Mesodermal cell (in vitro differentiated cells): ENCODE data around the gene KCNMB4.
"Not testable (repeated sequence)": the region's sequence is repeated elsewhere in the genome, so short reads cannot be mapped to it uniquely, and the experiment has no call there.

Source experiments
- H3K27ac ChIP-seq: 2 replicates; pipeline ENCODE4 v1.7.0; 2013; ENCODE audit warnings: mild to moderate bottlenecking, low read depth, low read length, moderate library complexity; ENCODE audit not compliant: severe bottlenecking
- H3K36me3 ChIP-seq: 2 replicates; pipeline ENCODE4 v1.7.1; 2013; ENCODE audit warnings: mild to moderate bottlenecking, low read length, moderate library complexity; ENCODE audit not compliant: control insufficient read depth, insufficient read depth
- H3K4me1 ChIP-seq: one replicate; pipeline ENCODE4 v1.7.1; 2013; ENCODE audit warnings: mild to moderate bottlenecking, low read length; ENCODE audit not compliant: insufficient read depth, control insufficient read depth, poor library complexity, severe bottlenecking
- H3K4me3 ChIP-seq: 2 replicates; pipeline ENCODE4 v1.7.0; 2013; ENCODE audit warnings: low read length, control low read depth, mild to moderate bottlenecking; ENCODE audit not compliant: insufficient read depth, poor library complexity, severe bottlenecking; ENCODE audit errors: extremely low read depth
- H3K9me3 ChIP-seq: 2 replicates; pipeline ENCODE4 v1.7.1; 2013; ENCODE audit warnings: mild to moderate bottlenecking, low read length, moderate library complexity; ENCODE audit not compliant: control insufficient read depth
- WGBS, 2 experiments: methylation state at CpG; one replicate each; pipeline ENCODE4 v1.1.5; 2013; ENCODE audit warnings: missing lambda C conversion rate in 2 of 2; ENCODE audit not compliant: insufficient coverage in 2 of 2; 5-methylcytosine and 5-hydroxymethylcytosine counted together

The KCNMB4 gene

GRCh38 chr12:70379846-70380245, 13.8 kb downstream of the KCNMB4 start:
- Histone ChIP-seq H3K4me3 (no peak overlapping the region), H3K36me3 (no peaks in the 10 kb centered on the region), H3K27ac (no peak overlapping the region), H3K4me1 (no peaks in the 10 kb centered on the region), H3K9me3 (peaks cover 14% of the 10 kb centered on the region)
- WGBS, 2 experiments = 100% methylated on average over 1 of the region's 1 CpG

- Histone ChIP-seq H3K9me3 (peaks cover 10% of the 10 kb centered on the region), H3K4me3 (no peak overlapping the region), H3K27ac (no peak overlapping the region), H3K36me3 (no peaks in the 10 kb centered on the region), H3K4me1 (no peaks in the 10 kb centered on the region)
- WGBS, 2 experiments = 79 to 81% methylated on average over 3 of the region's 4 CpGs
Measured at GRCh38 chr12:70383484-70383883, 17.4 kb downstream of the KCNMB4 start.

- H3K36me3 ChIP-seq = no peaks in the 10 kb centered on the region
- H3K9me3 ChIP-seq = peaks cover 7% of the 10 kb centered on the region
- 79% methylated on average over 2 of the region's 3 CpGs for WGBS, 2 experiments
- no peak overlapping the region for H3K27ac ChIP-seq
- no peak overlapping the region for H3K4me3 ChIP-seq
- no peaks in the 10 kb centered on the region for H3K4me1 ChIP-seq
Measured at GRCh38 chr12:70383886-70384285, 17.8 kb downstream of the KCNMB4 start.

- no peaks in the 10 kb centered on the region for H3K36me3 ChIP-seq
- no peaks in the 10 kb centered on the region for H3K9me3 ChIP-seq
- H3K4me1 ChIP-seq = no peaks in the 10 kb centered on the region
- WGBS, 2 experiments = no CpG with 5 or more reads among the region's 1 CpG
- H3K4me3 ChIP-seq = no peak overlapping the region
- H3K27ac ChIP-seq = no peak overlapping the region
Measured at GRCh38 chr12:70386771-70387170, 20.7 kb downstream of the KCNMB4 start.

- Histone ChIP-seq H3K4me1 (peaks cover 7% of the 10 kb centered on the region), H3K9me3 (no peaks in the 10 kb centered on the region), H3K36me3 (no peaks in the 10 kb centered on the region), H3K27ac (no peak overlapping the region), H3K4me3 (no peak overlapping the region)
- WGBS, 2 experiments = 71 to 85% methylated on average over 1 of the region's 2 CpGs
Measured at GRCh38 chr12:70389678-70390077, 23.6 kb downstream of the KCNMB4 start.

GRCh38 chr12:70392631-70393030, 26.5 kb downstream of the KCNMB4 start:
- not testable (repeated sequence) for H3K36me3 ChIP-seq, H3K27ac ChIP-seq, H3K4me3 ChIP-seq, H3K9me3 ChIP-seq, H3K4me1 ChIP-seq
- WGBS, 2 experiments = no CpG with 5 or more reads among the region's 1 CpG

- Histone ChIP-seq H3K4me1 (peaks cover 7% of the 10 kb centered on the region), H3K27ac (no peak overlapping the region), H3K36me3 (no peaks in the 10 kb centered on the region), H3K4me3 (no peak overlapping the region), H3K9me3 (no peaks in the 10 kb centered on the region)
- 67 to 89% methylated on average over 1 of the region's 2 CpGs for WGBS, 2 experiments
Measured at GRCh38 chr12:70393787-70394499, 27.9 kb downstream of the KCNMB4 start.

GRCh38 chr12:70398002-70398401, 31.9 kb downstream of the KCNMB4 start:
- H3K4me3 ChIP-seq = no peak overlapping the region
- H3K27ac ChIP-seq = no peak overlapping the region
- no peaks in the 10 kb centered on the region for H3K9me3 ChIP-seq
- peaks cover 7% of the 10 kb centered on the region for H3K4me1 ChIP-seq
- peaks cover 24% of the 10 kb centered on the region for H3K36me3 ChIP-seq

GRCh38 chr12:70398862-70399261, 32.8 kb downstream of the KCNMB4 start:
- WGBS, 2 experiments = 88 to 100% methylated on average over 1 of the region's 3 CpGs
- Histone ChIP-seq H3K27ac (no peak overlapping the region), H3K4me1 (peaks cover 6% of the 10 kb centered on the region), H3K9me3 (no peaks in the 10 kb centered on the region), H3K36me3 (peaks cover 24% of the 10 kb centered on the region), H3K4me3 (no peak overlapping the region)

GRCh38 chr12:70399311-70399710, 33.2 kb downstream of the KCNMB4 start:
- H3K4me1 ChIP-seq = peaks cover 1% of the 10 kb centered on the region
- H3K9me3 ChIP-seq = no peaks in the 10 kb centered on the region
- peaks cover 24% of the 10 kb centered on the region for H3K36me3 ChIP-seq
- H3K4me3 ChIP-seq = no peak overlapping the region
- H3K27ac ChIP-seq = no peak overlapping the region
- WGBS, 2 experiments = 98 to 100% methylated on average over 1 to 5 of the region's 6 CpGs

- Histone ChIP-seq H3K27ac (no peak overlapping the region), H3K4me3 (no peak overlapping the region), H3K9me3 (no peaks in the 10 kb centered on the region), H3K4me1 (no peaks in the 10 kb centered on the region), H3K36me3 (peaks cover 24% of the 10 kb centered on the region)
- no CpG with 5 or more reads among the region's 3 CpGs for WGBS, 2 experiments
Measured at GRCh38 chr12:70400124-70400523, 34.0 kb downstream of the KCNMB4 start.
